ENCODE data around the gene SLC35F6.

SLC35F6 gene

DNA sequence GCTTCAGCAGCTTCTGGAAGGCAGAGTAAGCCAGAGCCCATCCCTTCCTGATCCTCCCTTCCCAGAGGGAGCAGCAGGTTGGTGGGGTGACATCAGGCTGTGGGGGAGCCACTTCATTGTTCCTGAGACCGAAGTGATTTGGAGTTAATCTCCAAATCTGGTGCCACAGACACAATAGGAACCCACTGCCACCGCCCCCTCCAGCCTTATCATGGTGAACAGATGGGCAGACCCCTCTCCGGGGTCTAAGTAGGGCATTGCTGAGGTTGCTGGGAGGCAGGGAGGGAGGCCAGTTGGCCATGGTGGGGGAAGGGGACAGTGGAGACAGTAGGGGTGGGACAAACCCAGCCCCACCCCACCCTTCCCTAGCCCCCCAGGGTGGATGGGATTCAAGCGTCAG, 25.6 kb upstream of the SLC35F6 start:
- DNase-seq (ENCODE audit: low spot score) = no peak
- ChIA-PET POLR2A (ENCODE audit: low non-redundant PET) (interaction anchor here (0.6 kb wide), 1 partner anchor 1751 kb away, joined by 3 read pairs; no protein-coding TSS in a partner anchor), CTCF (interaction anchor here (0.7 kb wide), 1 partner anchor 1760 kb away, joined by 3 read pairs; no protein-coding TSS in a partner anchor)

DNA sequence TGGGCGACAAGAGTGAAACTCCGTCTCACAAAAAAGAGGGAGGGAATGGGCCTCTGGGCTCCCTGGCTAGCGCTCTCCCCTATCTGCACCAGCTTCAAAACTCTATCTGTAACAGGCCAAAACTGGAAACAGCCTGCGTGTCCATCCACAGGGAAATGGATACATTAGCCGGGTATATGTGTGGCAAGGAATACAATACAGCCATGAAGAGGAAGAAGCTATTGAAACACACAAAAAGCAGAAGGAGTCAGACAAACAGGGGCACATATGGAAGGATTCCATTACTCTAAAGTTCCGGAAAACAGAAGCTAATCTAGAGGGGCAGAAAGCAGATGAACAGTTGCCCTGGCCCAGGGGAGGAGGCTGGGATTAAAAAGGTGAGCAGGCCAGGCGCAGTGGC, 24.6 kb upstream of the SLC35F6 start:
- H3K27ac ChIP-seq = no peak overlapping the region
- no peak for DNase-seq (ENCODE audit: low spot score)
- ChIA-PET POLR2A (ENCODE audit: low non-redundant PET) (no interaction called here), CTCF (no interaction called here)
- TF ChIP-seq, protein P1, sequence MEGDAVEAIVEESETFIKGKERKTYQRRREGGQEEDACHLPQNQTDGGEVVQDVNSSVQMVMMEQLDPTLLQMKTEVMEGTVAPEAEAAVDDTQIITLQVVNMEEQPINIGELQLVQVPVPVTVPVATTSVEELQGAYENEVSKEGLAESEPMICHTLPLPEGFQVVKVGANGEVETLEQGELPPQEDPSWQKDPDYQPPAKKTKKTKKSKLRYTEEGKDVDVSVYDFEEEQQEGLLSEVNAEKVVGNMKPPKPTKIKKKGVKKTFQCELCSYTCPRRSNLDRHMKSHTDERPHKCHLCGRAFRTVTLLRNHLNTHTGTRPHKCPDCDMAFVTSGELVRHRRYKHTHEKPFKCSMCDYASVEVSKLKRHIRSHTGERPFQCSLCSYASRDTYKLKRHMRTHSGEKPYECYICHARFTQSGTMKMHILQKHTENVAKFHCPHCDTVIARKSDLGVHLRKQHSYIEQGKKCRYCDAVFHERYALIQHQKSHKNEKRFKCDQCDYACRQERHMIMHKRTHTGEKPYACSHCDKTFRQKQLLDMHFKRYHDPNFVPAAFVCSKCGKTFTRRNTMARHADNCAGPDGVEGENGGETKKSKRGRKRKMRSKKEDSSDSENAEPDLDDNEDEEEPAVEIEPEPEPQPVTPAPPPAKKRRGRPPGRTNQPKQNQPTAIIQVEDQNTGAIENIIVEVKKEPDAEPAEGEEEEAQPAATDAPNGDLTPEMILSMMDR (conservative IDR thresholded peaks at IDR 0.05; ENCODE audit: low read depth) = no peak

More for the DNA sequence above, 25.6 kb upstream of the SLC35F6 start:
- TF ChIP-seq, protein P1 (conservative IDR thresholded peaks at IDR 0.05; ENCODE audit: low read depth) = no peak
- no peak overlapping the region for H3K27ac ChIP-seq

DNA sequence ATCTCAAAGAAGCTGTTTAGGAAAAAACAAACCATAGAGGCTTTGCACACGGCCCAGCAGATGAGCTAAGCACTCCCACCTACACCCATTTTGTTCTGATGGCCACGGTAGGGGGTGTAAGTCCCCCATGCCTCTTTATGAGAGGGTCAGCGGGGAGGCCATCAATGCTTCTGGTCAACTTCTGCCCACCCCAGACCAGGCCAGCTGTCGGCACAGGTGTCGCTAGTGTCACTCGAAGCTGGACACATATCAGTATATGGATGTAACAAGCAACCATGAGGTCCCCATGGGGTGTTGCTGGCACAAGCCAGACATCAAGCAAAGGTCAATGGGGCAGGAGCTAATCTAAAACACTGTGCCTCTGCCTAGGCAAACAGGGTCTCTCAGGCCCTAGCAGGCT, 23.7 kb upstream of the SLC35F6 start:
- TF ChIP-seq, protein P1 (conservative IDR thresholded peaks at IDR 0.05; ENCODE audit: low read depth) = no peak
- no peak overlapping the region for H3K27ac ChIP-seq
- ChIA-PET POLR2A (ENCODE audit: low non-redundant PET) (no interaction called here), CTCF (interaction anchor here (0.7 kb wide), 1 partner anchor 45 kb away, joined by 3 read pairs; no protein-coding TSS in a partner anchor)
- no peak for DNase-seq (ENCODE audit: low spot score)

DNA sequence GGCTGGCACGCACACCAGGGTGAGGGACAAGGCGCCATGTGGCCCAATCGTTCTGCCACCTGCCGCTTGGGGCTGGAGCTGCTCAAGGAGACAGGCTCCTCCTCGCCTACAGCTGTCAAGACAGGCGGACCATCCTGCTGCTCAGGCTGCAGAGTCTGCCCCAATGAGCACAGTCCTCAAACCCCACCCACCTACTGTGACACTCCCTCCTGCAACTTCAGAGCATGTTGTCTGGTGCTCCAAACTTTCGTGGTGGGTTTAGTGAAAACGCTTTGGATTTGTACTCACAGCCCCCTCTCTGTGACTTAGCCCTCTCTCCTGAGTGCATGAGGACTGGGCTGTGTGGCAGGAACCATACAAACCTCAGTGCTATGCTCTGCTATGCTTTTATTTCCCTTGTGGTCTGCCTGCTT, 23.2 kb upstream of the SLC35F6 start:
- POLR2A ChIA-PET (ENCODE audit: low non-redundant PET) = no interaction called here

DNA sequence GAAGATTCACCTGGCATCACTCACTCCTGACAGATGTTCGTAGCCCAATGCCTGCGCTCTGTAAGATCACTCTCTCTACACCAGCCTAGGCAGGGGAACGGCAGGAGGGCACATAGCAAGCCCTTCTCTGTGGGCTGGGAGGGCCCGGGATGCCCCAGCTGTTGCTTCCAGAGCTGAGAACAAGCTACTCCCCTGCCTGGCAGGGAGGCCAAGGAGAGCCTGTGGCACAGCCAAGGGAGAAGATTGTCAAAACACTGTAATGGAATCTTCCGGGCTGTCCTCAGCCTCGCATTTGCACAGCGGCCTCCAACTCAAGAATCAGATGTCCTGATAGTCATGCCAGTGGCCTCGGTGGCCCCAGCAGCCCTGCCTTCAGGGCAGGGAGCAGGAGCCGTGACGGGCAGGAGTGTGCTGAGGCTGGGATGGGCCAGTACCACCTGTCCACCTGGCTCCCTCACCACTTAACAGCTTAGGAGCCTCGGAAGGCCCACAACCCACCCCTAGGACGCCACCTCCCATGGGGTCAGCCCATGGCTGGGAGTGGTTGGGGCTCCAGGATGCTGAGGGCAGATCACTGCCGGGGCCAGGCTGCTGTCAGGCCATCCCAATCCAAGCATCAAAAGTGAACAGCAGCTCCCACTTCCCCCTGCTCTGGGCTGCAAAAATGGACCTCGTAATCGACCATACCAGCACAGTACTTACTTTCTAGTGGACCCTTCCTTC, 21.9 kb upstream of the SLC35F6 start:
- ChIA-PET CTCF (interaction anchor here (0.7 to 3.4 kb wide), 4 partner anchors 64 to 164 kb away, joined by 3 to 16 read pairs (median 4); no protein-coding TSS in a partner anchor), POLR2A (ENCODE audit: low non-redundant PET) (interaction anchor here (0.6 kb wide), 1 partner anchor 126 kb away, joined by 3 read pairs; no protein-coding TSS in a partner anchor)
- no peak for DNase-seq (ENCODE audit: low spot score)
- TF ChIP-seq, protein P1 (conservative IDR thresholded peaks at IDR 0.05; ENCODE audit: low read depth) = no peak
- no peak overlapping the region for H3K27ac ChIP-seq

More for the DNA sequence above, 23.2 kb upstream of the SLC35F6 start:
- no peak for DNase-seq (ENCODE audit: low spot score)
- CTCF ChIA-PET = interaction anchor here (3.4 kb wide), 1 partner anchor 135 kb away, joined by 16 read pairs; no protein-coding TSS in a partner anchor
- no peak overlapping the region for H3K27ac ChIP-seq
- TF ChIP-seq, protein P1 (conservative IDR thresholded peaks at IDR 0.05; ENCODE audit: low read depth) = no peak

DNA sequence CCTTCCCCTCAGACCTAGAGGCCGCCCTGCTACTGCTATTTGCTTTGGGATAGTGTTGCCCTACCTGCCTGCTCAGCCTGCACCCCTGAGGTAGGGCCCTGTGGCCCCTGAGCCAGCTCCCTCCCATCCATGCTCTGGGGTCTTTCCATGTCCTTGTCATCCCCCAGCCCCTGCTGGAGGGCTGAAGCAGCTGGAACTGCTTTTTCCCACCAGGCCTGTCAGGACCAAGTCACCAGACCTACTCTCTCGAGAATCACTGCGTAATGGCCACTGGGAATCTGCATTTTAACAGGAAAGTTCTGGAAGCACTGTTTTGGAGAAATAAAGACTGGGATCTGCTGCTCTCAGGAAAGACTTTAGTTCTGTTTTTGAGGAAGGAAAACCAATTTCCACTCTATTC, 20.2 kb upstream of the SLC35F6 start:
- no peak overlapping the region for H3K27ac ChIP-seq
- ChIA-PET CTCF (interaction anchor here (0.5 to 3.4 kb wide), 4 partner anchors 138 to 165 kb away, joined by 4 to 16 read pairs (median 6); no protein-coding TSS in a partner anchor), POLR2A (ENCODE audit: low non-redundant PET) (no interaction called here)
- DNase-seq (ENCODE audit: low spot score) = no peak
- TF ChIP-seq, protein P1 (conservative IDR thresholded peaks at IDR 0.05; ENCODE audit: low read depth) = no peak

Measured in RWPE1 (cell line).